Inflammatory macrophage treated with lipopolysaccharide for 4 hours (primary cell): ENCODE results near the gene MTRR.
A peak's percentile ranks its signal among the peaks of the same experiment; 100 is the strongest.

Experiments used
- DNase-seq: peaks from one replicate; pipeline ENCODE4 v3.0.0-alpha.2; 2020

Gene MTRR

DNA sequence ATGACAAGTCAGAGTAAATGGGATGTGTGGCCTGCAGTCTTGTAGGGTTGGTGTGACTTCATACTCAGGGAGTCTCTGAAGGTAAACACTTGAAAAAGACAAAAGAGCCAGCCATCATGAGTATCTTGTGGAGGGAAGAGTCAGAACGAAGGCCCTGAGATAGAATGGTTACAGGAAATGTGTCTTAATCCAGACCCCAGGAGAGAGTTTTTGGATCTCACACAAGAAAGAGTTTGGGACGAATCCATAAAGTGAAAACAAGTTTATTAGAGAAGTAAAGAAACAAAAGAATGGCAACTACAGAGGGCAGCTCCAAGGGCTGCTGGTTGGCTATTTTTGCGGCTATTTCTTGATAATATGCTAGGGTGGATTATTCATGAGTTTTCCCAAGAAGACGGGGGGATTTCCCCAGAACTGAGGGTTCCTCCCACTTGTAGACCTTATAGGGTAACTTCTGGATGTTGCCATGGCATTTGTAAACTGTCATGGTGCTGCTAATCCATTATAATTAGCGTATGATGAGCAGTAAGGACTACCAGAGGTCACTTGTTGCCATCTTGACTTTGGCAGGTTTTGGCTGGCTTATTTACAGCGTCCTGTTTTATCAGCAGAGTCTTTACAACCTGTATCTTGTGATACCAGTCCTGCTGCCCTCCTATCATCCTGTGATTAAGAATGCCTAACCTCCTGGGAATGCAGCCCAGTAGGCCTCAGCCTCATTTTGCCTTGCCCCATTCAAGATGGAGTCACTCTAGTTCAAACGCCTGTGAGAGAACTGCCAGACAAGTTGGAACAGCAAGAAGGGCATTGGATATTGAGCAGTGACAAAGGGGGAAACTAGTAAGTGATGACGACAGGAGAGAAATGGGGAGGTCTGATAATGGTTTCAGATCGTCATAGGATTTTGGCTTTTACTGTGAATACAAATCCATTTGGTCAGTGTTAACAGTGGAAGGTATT is 34.0 kb downstream of the MTRR start:
- no peak for DNase-seq

DNA sequence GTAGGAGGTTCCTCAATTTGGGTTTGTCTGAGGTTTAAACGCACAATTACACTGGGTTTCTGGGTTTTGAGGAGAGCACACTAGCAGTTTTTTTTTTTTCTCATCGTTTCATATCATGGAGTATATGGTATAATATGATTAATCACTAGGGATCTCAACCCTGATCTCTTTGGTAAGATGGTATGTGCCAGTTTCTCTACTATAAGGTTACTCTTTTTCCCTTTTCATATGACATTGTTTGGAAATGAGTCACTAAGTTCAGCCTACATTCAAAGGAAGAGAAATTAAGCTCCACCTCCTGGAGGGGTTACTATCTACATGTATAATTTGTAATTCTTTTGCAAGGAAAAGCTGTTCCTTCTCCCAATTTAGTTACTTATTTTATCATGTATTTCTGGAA is 35.2 kb downstream of the MTRR start:
- peak; percentile 13 for DNase-seq

DNA sequence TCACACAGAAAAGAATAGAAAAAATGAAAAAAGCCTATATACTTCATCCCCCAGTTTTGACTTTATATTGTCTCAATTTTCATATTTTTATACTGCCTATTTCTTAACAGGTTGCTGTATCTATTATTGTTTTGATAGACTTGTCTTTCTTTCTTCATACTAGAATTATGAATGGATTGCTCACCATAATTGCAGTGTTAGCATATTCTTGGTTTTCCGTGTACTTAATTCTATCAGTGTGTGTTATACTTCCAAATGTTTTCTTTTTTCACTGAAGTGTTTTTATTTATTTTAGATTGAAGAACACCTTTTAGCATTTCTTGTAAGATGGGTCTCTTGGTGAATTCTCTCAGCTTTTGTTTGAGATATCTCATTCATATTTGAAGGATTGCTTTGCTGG is 38.7 kb downstream of the MTRR start:
- DNase-seq = no peak

DNA sequence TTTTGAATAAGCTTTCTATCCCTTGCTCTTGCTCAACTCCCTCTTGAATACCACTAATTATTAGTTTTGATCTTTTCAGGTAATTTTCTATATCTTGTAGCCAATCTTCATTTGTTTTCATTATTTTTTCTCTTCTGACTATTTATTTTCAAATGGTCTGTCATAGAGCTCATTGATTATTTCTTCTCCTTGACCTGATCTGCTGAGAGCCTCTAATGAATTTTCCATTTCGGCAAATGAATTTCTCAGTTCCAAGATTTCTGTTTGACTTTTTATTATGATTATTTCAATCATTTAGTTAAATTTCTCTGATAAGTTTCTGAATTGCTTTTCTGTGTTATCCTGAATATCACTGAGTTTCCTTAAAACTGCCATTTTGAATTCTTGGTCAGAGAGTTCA is 39.4 kb downstream of the MTRR start:
- no peak for DNase-seq

DNA sequence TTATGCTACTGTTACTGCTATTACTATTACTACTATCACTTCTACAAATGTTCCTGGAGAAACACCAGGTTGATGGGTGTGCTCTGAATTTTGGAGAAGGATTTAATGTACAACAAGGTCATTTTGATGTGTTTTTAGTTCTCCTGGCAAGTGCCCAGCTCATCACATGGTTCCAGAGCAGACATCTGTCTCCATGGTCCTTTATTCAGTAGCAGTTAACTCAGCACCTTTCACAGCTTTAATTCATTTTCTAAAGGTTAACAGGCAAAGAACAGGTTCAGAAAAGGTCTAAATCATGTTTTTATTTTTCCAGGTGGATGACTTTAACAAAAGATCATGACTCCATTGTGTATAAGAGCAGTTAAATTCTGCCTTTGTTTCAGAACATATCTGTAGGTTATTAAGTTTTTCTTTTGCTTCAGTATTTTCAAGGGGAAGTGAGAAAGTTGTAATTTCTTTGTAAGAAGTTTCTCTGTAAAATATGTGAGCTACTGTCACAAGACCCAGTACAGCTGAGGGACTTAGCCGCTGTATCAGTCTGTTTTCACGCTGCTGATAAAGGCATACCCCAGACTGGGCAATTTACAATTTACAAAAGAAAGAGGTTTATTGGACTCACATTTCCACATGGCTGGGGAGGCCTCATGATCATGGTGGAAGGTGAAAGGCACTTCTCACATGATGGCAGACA is 41.9 kb downstream of the MTRR start:
- DNase-seq = no peak

DNA sequence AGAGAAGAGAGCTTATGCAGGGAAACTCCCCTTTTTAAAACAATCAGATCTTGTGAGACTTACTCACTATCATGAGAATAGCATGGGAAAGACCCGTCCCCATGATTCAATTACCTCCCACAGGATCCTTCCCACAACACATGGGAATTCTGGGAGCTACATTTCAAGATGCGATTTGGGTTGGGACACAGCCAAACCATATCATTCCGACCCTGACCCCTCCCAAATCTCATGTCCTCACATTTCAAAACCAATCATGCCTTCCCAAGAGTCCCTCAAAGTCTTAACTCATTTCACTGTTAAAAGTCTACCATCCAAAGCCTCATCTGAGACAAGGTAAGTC is 42.5 kb downstream of the MTRR start:
- DNase-seq = peak; percentile 17

DNA sequence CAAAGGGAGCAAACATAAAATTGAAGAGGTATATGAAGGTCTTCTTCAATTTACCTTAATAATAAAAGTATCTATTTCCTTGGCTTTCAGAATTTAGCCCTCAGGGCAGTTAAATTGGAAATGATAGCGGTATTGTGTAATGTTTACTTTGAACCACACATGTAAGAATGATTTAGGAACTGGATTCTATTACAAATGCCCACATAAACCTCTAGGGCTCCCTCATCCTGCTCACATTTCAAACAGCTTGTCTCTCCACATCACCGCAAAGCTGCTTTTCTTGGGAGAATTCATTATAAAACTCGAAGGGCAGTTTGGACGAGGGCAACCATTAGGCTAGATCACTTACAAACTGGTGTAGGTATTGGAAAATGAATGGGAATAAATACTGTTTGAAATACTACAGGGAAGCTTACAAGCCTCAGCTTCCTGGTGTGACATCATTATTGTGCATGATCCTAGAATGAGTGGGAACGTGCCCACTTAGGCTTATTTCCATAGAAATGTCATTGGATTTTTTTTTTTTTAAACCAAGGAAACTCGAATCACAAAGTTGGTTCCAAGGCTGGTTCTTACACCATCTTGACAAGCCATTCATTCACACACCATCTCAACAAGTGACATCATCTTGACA is 47.3 kb downstream of the MTRR start:
- DNase-seq = no peak

DNA sequence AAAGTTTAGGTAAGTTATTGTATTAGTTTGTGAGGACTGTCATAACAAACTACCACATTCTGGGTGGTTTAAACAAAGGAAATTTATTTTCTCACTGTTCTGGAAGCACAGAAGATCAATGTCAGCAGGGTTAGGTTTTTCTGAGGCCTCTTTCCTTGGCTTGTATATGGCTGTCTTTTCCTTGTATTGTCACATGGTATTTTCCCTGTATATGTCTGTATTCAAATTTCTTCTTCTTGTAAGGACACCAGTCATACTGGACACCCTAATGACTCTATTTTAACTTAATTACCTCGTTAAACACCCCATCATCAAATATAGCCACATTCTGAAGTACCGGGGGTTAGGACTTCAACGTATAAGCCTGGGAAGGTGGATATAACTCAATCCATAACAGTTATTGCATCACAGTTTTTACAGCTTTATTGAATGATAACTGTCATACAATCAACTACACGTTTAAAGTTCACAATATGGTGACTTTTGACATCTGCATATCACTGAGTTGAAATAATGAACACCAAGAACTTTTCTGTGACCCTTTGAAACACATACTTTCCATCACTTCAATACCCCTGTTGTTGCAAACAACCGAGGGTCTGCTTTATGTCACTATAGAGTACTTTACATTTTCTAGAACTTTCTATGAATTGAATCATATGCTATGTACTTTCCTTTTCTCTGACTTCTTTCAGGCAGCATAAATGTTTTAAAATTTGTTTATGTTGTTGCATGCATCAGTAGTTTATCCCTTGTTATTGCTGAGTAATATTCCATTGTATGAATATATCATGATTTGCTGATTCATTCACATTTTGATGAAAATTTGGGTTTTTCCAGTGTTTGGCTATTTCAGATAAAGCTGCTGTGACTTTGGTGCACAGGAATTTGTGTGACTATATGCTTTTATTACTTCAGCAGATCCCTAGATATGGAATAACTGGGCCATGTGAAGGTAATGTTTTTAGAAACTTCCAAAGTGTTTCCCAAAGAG is 48.5 kb downstream of the MTRR start:
- no peak for DNase-seq

DNA sequence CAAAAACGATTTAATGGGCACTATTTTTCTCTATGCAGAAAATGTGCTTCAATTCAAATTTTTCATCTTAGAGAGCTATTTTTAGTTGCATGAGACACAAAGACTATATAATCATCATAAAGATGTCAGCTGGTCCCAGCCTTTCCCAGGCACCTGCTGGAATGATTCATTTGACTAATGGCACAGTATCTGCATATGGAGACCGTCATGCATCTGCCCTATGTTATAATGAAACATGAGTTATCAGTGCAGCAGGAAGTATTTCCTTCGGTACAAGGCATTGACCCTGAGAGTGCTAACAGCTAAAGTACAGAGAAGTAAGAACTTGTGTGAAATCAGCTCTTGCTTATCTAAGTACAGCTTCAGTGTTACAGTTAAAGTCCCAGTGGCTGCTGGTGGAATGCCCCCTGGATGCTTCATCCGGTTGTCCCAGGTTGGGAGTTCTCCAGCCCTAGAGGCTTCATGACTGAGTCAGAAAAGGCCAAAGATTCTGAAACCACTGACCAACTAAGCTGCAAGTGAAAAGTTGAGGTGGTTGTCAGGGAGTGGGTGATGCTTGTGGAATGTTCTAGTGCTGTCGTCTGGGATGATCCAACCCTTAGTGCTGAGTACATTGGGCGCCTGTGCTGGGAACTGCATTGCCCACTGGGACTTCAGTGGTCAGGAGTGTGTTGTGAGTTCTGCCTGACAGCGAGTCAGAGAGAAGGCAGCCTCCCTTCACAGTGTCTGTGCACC is 57.2 kb downstream of the MTRR start:
- DNase-seq = no peak

DNA sequence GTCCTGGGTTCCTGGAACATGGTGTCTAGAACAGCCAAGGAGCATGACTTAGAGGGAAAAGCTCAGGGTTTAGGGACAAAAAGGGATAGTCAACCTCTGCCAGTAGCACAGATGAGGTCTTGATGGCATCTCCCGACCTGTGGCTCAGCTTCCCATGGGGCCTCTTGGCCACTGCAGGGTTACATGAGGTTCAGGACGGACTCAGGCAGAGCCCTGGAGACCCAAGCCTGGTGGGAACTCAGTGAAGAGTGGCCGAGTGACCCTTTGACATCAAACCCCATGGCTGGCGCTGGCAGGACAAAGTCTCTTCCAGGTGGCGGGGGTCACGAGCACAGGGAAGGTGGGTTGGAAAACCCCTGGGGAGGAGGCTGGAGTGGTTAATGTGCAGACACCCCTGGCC is 57.8 kb downstream of the MTRR start:
- DNase-seq = no peak

DNA sequence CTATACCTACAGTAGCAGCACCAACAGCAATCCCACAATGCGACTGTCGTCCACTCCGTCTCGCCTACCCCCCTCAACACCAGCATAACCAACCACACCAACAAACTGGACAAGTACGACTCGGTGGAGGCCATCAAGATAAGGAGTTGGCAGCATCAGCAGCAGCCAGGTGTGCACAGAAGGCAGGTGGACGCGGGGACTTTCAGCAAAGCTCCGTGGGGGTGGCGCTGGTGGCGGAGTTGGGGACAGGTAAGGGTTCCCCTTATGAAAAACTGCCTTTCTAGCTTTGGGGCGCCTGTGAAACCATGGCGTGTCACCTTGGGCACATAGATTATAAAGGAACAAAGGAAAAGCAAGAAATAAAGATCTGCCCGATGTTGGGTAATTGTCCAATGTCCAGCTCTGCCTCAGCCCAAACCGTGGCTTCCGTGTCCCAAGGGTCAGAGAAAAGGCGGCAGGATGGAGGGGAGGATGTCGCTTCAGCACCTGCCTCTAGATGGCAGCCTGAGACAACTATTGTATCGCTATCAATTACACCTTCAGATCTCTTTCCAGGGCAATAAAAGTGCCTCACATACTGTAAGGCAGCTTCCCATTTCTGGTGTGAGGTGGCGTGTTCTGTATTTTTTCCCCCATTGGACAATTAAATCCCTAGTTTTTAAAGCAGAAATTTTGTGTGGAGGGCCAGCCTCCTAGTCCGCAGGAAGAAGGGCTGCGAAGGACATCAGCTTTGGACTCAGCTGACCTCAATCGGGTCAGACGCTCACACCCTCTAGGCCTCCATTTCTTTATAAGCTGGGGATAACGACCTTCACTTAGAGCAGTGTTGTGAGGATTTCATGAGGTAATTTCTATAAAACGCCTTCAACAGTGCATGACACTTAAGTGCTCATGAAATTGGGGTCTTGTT is 58.8 kb downstream of the MTRR start:
- DNase-seq = peak; percentile 34

DNA sequence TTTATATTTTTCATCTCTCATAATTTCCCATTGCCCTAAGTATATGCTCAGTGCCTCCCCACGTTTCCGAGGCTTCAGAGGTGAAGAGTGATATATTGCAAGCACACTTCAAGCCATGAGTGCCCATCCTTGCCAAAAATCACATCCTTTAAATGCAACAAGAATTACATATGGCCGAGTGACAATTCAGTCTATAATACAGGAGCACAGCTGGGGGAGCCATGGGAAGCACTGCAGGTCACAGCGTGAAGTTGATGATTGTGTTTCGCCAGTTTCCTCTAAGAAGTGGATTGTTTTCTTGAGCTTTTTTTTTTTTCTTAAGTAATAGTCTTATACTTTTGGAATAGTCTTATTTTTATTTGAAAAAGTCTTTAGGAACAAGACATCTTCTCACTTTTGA is 61.1 kb downstream of the MTRR start:
- DNase-seq = no peak

DNA sequence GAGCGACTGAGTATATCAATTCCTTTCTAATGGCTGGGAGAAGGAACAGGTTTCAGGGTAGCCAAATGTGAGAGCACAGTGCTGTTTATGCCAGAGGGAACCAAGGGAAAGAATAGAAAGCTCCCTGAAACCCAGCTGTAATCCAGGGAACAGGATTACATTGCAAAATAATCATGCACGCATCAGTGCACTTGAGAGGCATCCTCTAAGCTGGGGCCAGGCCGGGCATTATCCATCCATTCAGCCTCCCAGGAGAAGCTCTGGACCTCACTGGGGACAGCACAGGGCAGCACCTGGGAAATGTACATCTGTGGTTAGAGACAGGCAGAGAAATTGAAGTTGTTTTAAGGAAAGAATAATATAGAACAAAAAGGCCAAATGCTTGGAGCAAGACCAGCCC is 72.7 kb downstream of the MTRR start:
- no peak for DNase-seq

DNA sequence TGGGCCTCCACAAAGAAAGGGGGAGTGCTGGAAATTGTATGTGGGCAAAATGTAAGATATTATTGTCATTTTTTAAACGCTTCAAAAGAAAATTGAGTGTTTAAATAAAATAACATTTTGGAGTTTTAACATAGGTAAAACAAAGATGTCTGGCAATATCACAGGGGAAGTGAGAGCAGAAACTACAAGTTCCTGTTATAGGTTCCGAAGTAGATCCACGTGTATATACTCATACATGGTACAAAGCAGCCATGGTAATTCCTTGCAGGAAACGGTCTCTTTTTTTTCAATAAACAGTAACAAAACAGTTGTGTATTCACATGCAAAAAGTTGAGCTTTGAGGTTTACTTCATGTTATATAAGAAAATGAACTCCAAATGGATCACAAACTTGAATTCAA is 78.4 kb downstream of the MTRR start:
- no peak for DNase-seq
